GM12865 (cell line): ENCODE results near the gene PDE2A.

ENCODE experiments used
- DNase-seq: peaks from one replicate; pipeline ENCODE4 v3.0.0; 2010; ENCODE audit warnings: low read depth
- H3K4me3 ChIP-seq: 2 replicates; pipeline ENCODE4 v1.5.1; 2011; ENCODE audit warnings: mild to moderate bottlenecking, low read depth, low read length, control low read depth
- TF ChIP-seq, protein P1 (sequence below): IDR thresholded peaks from 2 replicates; pipeline ENCODE4 v1.5.1; 2011; ENCODE audit warnings: low read length, control low read depth, low read depth, inconsistent platforms; ENCODE audit not compliant: insufficient read depth; ENCODE audit errors: missing control alignments

PDE2A gene

DNA sequence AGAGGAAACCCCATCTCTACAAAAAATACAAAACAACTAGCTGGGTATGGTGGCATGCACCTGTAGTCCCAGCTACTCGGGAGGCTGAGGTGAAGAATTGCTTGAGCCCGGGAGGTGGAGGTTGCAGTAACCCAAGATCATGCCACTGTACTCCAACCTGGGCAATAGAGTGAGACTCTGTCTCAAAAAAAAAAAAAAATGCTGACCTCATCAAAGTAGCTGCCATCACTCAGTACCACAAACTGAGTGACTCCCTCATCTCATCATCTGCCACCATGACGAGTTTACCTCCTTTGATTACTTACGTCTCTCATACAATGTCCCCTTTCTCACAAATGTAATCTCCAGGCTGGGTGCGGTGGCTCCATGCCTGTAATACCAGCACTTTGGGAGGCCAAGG lies 122.7 kb downstream of the PDE2A start:
- TF ChIP-seq, protein P1, sequence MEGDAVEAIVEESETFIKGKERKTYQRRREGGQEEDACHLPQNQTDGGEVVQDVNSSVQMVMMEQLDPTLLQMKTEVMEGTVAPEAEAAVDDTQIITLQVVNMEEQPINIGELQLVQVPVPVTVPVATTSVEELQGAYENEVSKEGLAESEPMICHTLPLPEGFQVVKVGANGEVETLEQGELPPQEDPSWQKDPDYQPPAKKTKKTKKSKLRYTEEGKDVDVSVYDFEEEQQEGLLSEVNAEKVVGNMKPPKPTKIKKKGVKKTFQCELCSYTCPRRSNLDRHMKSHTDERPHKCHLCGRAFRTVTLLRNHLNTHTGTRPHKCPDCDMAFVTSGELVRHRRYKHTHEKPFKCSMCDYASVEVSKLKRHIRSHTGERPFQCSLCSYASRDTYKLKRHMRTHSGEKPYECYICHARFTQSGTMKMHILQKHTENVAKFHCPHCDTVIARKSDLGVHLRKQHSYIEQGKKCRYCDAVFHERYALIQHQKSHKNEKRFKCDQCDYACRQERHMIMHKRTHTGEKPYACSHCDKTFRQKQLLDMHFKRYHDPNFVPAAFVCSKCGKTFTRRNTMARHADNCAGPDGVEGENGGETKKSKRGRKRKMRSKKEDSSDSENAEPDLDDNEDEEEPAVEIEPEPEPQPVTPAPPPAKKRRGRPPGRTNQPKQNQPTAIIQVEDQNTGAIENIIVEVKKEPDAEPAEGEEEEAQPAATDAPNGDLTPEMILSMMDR: no peak
- DNase-seq: no peak
- no peak overlapping the region for H3K4me3 ChIP-seq

DNA sequence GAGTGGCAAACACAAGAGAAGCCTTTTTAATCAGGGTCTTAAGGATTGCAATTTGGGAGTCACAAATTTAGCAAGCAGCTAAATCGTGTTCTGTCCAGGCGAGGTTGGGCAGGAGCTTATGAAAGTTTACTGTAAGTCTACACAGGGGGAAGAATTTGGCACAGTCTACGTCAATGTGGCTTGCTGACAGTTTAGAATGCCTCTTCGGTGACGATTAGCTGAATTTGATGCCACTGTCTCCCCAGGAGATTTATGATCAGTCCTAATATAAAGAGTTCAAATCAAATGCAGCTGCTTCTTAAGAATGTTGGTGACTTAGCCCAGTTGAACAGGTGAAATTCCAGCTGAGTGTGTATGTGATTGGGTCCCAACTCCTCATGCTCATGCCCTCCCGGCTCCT lies 125.8 kb downstream of the PDE2A start:
- no peak overlapping the region for H3K4me3 ChIP-seq
- TF ChIP-seq, protein P1: no peak
- DNase-seq: no peak

DNA sequence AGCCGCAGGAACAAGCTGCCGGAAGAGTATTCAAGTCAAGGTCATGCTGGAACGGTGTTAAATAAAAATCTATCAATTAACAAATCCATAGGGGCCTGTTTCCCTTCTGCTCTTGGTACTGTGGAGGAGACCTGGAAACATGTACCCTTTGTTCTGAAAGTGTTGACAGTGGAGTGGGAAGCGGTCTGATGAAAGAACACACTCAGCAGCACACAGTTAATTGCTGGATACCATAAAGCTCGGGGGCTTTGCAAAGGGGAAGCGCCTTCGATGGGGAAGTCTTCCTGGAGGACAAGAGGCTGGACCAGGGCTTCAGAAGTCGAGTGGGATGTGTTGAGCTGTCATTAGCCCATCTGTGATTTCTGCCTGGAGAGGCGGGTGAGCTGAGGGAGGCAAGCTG lies 127.4 kb downstream of the PDE2A start:
- no peak for DNase-seq
- TF ChIP-seq, protein P1: no peak
- no peak overlapping the region for H3K4me3 ChIP-seq

DNA sequence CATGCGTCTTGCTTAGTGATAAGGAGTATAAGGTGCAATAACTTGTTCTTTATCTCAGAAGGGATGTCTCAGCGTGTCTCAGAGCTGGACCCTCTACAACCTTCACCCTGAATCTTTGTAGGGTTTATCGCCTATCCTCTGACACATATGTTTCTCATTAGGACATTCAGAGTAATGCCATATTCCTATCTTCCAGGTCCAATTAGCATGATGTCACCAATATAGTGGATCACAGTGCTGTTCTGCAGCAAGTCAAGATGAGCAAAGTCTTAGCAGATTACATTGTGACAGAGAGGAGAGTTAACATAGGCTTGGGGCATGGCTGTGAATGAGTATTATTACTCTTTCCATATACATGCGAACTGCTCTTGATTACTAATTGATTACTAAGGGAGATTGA lies 129.6 kb downstream of the PDE2A start:
- DNase-seq: no peak
- TF ChIP-seq, protein P1: no peak
- no peak overlapping the region for H3K4me3 ChIP-seq

GRCh38 chr11:72543849-72544542 lies 130.2 kb downstream of the PDE2A start:
- TF ChIP-seq, protein P1: no peak
- DNase-seq: peak; percentile 3
- H3K4me3 ChIP-seq: no peak overlapping the region

- TF ChIP-seq, protein P1: no peak
- DNase-seq: no peak
- no peak overlapping the region for H3K4me3 ChIP-seq
Observed at GRCh38 chr11:72541257-72541974, 132.8 kb downstream of the PDE2A start.
